GM21576 (cell line): Measurements from ENCODE around the gene MAT2B.

Experiments
- ATAC-seq: cut with Tn5 transposase; IDR thresholded peaks from one replicate; pipeline ENCODE4 v1.9.1; 2021; ENCODE audit warnings: mild to moderate bottlenecking, moderate library complexity; ENCODE audit not compliant: unreplicated experiment

The MAT2B gene

GRCh38 chr5:163548649-163549048 lies 43.2 kb downstream of the MAT2B start:
- ATAC-seq: no peak

GRCh38 chr5:163551156-163551555 lies 45.7 kb downstream of the MAT2B start:
- ATAC-seq: no peak

- no peak for ATAC-seq
Observed at GRCh38 chr5:163552536-163552935, 47.1 kb downstream of the MAT2B start.

- no peak for ATAC-seq
Observed at GRCh38 chr5:163561339-163561738, 55.9 kb downstream of the MAT2B start.

GRCh38 chr5:163562071-163562470 lies 56.7 kb downstream of the MAT2B start:
- ATAC-seq: no peak

GRCh38 chr5:163563112-163563511 lies 57.7 kb downstream of the MAT2B start:
- ATAC-seq: no peak

GRCh38 chr5:163563880-163564279 lies 58.5 kb downstream of the MAT2B start:
- ATAC-seq: no peak

GRCh38 chr5:163564321-163564938 lies 59.0 kb downstream of the MAT2B start:
- ATAC-seq: peak; percentile 33

- no peak for ATAC-seq
Observed at GRCh38 chr5:163565492-163565891, 60.1 kb downstream of the MAT2B start.

GRCh38 chr5:163565931-163566608 lies 60.7 kb downstream of the MAT2B start:
- peak; percentile 85 for ATAC-seq

GRCh38 chr5:163566678-163567077 lies 61.3 kb downstream of the MAT2B start:
- no peak for ATAC-seq

- ATAC-seq: no peak
Observed at GRCh38 chr5:163567811-163568210, 62.4 kb downstream of the MAT2B start.
